GM12801 (cell line): Measurements from ENCODE around the gene GCSAML.

ENCODE experiments used
- CTCF ChIP-seq: IDR thresholded peaks from one replicate; pipeline ENCODE4 v1.5.1; 2011; ENCODE audit warnings: control low read depth; ENCODE audit not compliant: insufficient read length; ENCODE audit errors: extremely low read depth

Gene GCSAML

GRCh38 chr1:247548092-247548491, 842 bp upstream of the GCSAML start:
- no peak for TF ChIP-seq CTCF

GRCh38 chr1:247551721-247552120, 2.8 kb downstream of the GCSAML start:
- no peak for TF ChIP-seq CTCF

- no peak for TF ChIP-seq CTCF
Observed at GRCh38 chr1:247552231-247552630, 3.3 kb downstream of the GCSAML start.

GRCh38 chr1:247557926-247558674, 9.2 kb downstream of the GCSAML start:
- TF ChIP-seq CTCF: no peak

- TF ChIP-seq CTCF: no peak
Observed at GRCh38 chr1:247561711-247562110, 12.8 kb downstream of the GCSAML start.

GRCh38 chr1:247562198-247562597, 13.3 kb downstream of the GCSAML start:
- no peak for TF ChIP-seq CTCF

GRCh38 chr1:247574236-247574635, 25.3 kb downstream of the GCSAML start:
- TF ChIP-seq CTCF: no peak
